Activated naive CD4-positive, alpha-beta T cell treated with anti-CD3 and anti-CD28 coated beads, Interleukin-2, amount 50 U/mL, for 16 hours (primary cell): Measurements from ENCODE around the gene SND1.

Experiments used
- DNase-seq: peaks from one replicate; pipeline ENCODE4 v3.0.0-alpha.2; 2020

Gene SND1

DNA sequence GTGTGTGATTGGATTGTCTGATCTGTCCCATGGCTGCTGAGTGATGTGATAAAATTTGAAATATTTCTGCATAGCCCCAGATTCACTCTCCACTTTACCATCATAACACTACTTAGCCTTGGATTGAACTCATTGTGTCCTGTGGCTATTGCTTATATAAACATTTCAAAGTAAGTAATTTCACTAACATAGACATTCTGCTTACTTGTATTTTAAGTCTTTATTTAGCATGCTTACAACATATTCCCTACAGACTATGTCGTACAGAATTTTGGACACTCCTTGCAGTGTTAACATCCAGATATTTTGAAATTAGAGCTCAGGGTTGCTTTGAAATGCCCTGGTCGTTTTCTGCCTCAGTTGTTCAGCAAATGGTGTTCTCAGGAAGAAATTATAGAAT, 261.7 kb downstream of the SND1 start:
- no peak for DNase-seq

DNA sequence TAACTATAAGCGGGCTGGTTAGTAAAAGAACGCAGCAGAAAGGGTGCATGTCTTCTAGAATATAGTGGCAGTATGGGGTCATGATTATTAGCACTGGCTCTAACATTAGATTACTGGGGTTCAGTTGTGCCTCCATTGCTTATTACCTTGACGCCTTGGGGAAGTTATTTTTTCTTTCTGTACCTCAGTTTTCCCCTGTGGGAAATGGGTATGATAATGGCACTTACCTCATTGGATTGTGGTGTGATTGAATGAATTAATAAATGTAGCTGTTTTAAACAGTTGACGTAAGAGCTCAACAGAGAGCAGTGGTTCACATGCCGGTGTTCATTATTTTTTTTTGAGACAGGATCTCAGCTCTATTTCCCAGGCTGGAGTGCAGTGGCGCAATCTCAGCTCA, 262.7 kb downstream of the SND1 start:
- DNase-seq, result no peak

DNA sequence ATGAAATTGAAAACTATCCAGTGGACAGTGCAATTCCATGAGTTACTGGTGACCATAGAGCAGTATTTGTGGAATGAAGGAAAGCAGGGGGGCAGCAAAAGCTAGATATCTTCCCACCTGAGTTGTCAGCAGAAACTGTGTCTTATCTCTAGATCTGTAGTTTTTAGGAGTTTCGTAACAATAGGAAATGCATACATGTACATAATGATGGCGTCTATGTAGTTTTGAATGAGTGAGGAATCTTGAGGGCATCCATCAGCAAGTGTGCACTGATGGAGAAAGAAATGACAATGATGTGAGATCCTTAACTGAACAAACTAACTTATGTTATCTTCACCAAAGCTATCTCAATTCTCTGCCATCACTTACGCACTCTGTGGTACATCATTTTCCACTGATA, 264.7 kb downstream of the SND1 start:
- no peak for DNase-seq

DNA sequence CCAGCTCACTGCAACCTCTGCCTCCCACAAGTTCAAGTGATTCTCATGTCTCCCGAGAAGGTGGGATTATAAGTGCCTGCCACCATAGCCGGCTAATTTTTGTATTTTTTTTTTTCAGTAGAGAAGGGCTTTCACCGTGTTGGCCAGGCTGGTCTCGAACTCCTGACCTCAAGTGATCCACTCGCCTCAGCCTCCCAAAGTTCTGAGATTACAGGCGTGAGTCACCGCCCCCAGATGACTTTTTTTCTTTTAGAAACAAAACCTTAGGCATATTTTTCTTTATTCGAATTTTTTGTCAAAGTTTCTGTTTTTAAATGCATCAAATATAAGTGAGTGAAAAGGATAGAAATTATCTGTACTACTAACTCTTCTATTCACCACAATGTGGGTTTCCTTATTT, 266.1 kb downstream of the SND1 start:
- no peak for DNase-seq

DNA sequence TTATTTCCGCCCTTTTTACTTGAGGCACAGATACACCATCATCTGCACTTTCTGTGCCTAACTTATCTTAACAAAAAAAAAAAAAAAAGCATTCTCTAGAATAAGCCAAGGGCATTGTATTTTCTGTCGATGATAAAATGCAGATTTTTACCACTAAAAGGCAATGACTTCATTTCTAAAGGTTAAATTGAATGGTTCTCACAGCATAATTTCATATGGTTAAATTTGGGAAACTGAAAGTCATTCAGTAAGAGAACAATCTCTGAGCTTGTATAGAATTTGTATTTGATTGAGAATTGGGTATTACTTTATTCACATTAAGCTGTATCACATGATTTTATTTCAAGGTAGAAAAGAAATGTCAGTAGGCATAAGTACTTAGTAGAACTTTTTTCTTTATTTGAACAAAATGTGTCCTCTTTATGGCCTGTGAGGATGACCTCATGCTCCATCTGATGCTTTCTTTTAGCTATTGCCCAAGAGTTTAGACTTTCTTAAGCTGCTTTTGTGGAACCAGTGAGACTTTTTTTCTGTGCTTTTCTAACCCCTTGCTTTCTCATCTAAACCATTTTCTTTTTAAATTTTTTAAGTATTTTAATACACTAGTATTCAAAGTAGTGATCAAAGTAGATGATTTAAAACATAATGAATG, 268.9 kb downstream of the SND1 start:
- no peak for DNase-seq

GRCh38 chr7:127922656-127923055, 270.7 kb downstream of the SND1 start:
- no peak for DNase-seq

GRCh38 chr7:127924874-127925273, 272.9 kb downstream of the SND1 start:
- no peak for DNase-seq

GRCh38 chr7:127927348-127927696, 275.3 kb downstream of the SND1 start:
- DNase-seq, result no peak

DNA sequence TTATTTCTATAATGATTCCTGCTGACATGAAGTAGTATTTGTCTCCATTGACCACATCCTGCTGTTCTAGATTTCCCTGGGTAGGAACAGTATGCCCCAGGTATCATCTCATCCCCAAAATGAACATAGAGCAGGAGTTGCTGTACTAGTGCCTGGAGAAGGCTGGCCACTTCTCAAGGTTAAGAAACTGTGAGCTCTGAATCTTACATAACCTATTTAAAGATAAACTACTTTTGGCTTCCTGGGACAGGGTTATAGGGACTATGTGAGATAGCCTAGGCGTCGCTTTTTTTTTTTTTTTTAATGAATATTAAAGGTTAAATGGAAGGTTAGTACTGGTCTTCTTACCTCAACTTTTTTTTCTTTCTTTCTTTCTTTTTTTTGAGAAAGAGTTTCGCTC, 276.2 kb downstream of the SND1 start:
- no peak for DNase-seq

GRCh38 chr7:127928852-127929251, 276.9 kb downstream of the SND1 start:
- no peak for DNase-seq

GRCh38 chr7:127930341-127931328, 278.6 kb downstream of the SND1 start:
- DNase-seq, result no peak

- DNase-seq, result no peak
Observed at GRCh38 chr7:127932076-127932475, 280.1 kb downstream of the SND1 start.

GRCh38 chr7:127932496-127932895, 280.5 kb downstream of the SND1 start:
- DNase-seq, result no peak

- no peak for DNase-seq
Observed at GRCh38 chr7:127933146-127933545, 281.2 kb downstream of the SND1 start.

- DNase-seq, result no peak
Observed at GRCh38 chr7:127934711-127935110, 282.7 kb downstream of the SND1 start.

DNA sequence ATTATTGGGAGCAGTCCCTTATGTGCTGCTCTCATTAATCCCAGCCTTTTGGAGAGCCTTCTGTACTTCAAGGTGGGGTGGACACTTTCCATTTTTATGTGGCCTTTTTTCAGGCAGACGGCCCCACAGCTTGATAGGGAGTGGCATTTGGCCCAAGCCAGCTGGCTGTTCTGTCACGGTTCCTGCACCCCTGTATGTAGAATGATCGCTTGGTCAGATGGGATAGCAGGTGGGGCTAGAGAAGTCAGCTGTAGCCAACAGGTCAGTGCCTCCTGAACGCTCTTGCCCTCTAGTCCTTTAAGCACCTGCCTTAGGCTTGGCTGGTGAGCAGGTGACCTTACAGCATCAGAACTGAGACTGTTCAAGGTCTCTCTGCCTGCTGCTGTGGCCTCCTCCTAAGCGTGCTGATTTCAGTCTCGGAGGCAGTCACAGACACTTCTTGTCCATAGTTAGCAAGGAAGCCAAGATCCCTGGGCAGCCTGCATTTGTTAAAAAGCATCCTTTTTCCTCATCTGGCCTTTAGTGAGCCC, 283.9 kb downstream of the SND1 start:
- DNase-seq, result no peak

DNA sequence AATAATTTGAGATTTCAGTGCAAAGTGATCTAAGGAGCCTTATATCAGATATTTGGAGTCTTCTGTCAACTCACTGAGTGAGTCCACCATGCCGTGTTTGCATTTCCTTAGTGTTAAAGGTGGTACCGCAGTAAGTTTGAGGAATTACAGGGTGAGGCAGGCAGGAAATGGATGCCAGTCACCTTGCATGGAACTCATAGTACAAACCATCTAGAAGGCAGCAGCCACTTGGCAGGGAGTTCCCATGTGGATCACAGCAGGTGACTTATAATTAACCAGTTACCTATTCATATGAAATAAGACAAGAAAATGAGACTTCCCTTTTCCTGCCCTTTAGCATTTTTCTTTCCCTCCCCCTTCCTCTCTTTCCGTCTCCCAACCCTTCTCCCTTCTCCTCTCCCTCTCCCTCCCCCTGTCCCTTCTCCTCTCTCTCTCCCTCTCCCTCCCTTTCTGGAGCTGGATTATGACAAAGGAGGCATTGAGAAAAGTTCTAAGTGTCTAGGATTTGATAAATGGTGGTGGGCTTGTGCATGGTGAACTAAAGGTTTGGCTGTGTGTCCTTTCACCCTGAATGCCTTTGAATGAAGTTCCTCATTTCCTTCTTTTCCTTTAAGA, 285.2 kb downstream of the SND1 start:
- no peak for DNase-seq

GRCh38 chr7:127938588-127938987, 286.6 kb downstream of the SND1 start:
- DNase-seq, result no peak

- no peak for DNase-seq
Observed at GRCh38 chr7:127940381-127941160, 288.6 kb downstream of the SND1 start.

DNA sequence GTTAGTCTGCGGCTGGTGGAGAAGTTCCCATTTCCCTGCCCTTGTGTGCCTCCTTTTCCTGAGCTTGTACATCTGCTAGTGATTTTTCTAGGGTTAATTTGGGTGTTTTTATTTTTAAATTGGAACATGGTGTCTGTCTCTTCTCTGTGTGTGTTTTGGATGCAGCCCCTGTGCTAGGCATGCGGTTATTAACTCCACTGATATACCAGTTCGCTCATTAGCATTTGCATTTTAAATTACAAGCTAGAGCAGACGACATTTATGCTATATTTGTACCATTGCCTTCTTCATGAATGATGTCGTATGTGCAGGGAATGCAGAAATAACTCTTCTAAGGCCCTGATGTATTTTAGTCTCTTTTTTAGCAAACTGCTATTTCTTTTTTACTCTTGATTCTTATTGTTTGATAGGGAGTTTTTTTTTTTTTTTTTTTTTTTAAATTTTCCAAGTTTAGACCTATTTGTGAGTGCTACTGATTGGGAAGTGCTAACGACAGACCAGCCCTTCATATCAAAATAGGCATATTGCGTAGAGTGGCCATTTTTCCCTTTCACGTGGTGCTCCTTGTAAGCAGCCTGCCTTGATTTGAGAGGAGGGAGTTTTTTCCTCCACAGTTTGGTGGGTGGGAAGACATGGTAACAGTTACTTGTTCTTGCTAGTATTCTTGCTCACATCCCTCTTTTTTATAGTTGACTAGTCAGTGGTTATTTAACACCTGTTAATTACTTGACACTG, 289.6 kb downstream of the SND1 start:
- DNase-seq, result no peak

GRCh38 chr7:127943541-127944521, 291.8 kb downstream of the SND1 start:
- DNase-seq, result no peak
